ENCODE results near the gene PUS10. TPM values are rescaled to one million over a fixed set of nuclear protein-coding genes. Genes with fewer than 3 reads are reported as not detected.

The PUS10 gene
- total RNA-seq, 1 donor from 2014 or later = 6.2 TPM

DNA sequence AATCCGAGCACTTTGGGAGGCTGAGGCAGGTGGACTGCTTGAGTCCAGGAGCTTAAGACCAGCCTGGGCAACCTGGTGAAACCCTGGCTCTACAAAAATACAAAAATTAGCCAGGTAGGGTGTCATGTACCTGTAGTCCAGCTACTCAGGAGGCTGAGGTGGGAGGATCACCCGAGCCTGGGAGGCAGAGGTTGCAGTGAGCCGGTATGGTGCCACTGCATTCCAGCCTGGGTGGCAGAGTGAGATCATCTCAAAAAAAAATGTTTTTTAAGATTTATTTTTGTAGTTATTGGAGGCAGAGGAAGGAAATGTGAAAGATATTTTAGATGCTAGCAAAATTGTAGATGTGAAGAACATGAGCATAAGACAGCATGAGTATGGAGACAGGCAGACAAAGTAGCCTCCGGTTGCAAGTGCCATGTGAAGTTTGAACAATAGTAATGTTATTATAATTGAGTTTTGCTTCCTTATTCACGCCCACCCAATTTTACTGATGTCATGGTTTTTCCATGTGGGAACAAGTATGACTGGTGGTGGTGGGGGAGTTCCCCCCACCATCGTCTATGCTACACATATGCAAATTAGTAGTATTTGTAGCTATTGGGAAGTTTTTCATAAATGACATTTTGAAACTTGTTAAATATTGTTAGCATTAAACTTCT is 118.7 kb downstream of the PUS10 start:
- Mint-ChIP-seq H3K9me3 (no peaks in the 10 kb centered on the region), H3K27ac (no peak overlapping the region), H3K27me3 (ENCODE audit: low read depth) (no peaks in the 10 kb centered on the region), H3K4me3 (no peak overlapping the region), H3K4me1 (no peaks in the 10 kb centered on the region), H3K36me3 (peaks cover 35% of the 10 kb centered on the region)
- no peak for DNase-seq (ENCODE audit: low spot score in 2 of 2, unreplicated experiment in 2 of 2)
- TF ChIP-seq, protein P1, sequence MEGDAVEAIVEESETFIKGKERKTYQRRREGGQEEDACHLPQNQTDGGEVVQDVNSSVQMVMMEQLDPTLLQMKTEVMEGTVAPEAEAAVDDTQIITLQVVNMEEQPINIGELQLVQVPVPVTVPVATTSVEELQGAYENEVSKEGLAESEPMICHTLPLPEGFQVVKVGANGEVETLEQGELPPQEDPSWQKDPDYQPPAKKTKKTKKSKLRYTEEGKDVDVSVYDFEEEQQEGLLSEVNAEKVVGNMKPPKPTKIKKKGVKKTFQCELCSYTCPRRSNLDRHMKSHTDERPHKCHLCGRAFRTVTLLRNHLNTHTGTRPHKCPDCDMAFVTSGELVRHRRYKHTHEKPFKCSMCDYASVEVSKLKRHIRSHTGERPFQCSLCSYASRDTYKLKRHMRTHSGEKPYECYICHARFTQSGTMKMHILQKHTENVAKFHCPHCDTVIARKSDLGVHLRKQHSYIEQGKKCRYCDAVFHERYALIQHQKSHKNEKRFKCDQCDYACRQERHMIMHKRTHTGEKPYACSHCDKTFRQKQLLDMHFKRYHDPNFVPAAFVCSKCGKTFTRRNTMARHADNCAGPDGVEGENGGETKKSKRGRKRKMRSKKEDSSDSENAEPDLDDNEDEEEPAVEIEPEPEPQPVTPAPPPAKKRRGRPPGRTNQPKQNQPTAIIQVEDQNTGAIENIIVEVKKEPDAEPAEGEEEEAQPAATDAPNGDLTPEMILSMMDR (IDR thresholded peaks at IDR 0.05; ENCODE audit: unreplicated experiment) = no peak

DNA sequence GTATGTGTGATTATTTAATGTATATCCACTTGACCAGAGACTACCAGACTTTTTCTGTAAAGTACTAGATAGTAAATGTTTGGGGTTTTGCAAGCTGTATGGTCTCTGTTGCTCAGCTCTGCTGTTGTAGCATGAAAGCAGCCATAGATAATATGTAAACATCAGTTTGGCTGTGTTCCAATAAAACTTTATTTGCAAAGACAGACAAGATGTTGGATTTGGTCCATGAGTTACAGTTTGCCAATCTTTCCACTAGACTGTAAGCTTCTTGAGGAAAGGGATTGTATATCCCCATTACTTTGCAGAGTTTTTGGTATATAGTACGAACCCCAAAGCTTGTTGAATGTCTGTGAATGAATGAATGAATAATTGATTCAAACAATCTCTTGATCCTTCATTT is 119.5 kb downstream of the PUS10 start:
- TF ChIP-seq, protein P1 (IDR thresholded peaks at IDR 0.05; ENCODE audit: unreplicated experiment) = no peak
- no peak for DNase-seq (ENCODE audit: low spot score in 2 of 2, unreplicated experiment in 2 of 2)
- Mint-ChIP-seq H3K9me3 (no peaks in the 10 kb centered on the region), H3K27ac (no peak overlapping the region), H3K27me3 (ENCODE audit: low read depth) (no peaks in the 10 kb centered on the region), H3K4me1 (peaks cover 2% of the 10 kb centered on the region), H3K4me3 (no peak overlapping the region), H3K36me3 (peaks cover 37% of the 10 kb centered on the region)

Other genes starting within 250 kb of the PUS10 start
- gene REL, start 136.7 kb downstream of the PUS10 start, total RNA-seq = 27.8 to 29.8 TPM (median 29.4 TPM) in 3 replicates
- 29.2 to 31.6 TPM (median 31.3 TPM) in 3 replicates for gene PEX13, start 535 bp downstream of the PUS10 start, total RNA-seq
- gene SANBR, start 47.6 kb upstream of the PUS10 start, total RNA-seq = 13.2 to 14.4 TPM (median 14.0 TPM) in 3 replicates
- 6.0 to 6.6 TPM (median 6.0 TPM) in 3 replicates for gene C2orf74, start 143.9 kb upstream of the PUS10 start, total RNA-seq